Caco-2 (cell line): ENCODE measurements around the gene MORN3. TPM values are rescaled to one million over a fixed set of nuclear protein-coding genes. Genes with fewer than 3 reads are reported as not detected.

ENCODE experiments used
- BruUV-seq: library from RNA; stranded (reverse); fragments of 400-500 nt; replicated peaks from 2 replicates; lab custom pipeline; 2021; lab: Mats Ljungman, UMichigan
- CTCF ChIA-PET: fragments of 300-600 bp; sonication (Branson Sonifier 250); formaldehyde crosslinking; loops from one replicate; lab custom pipeline; 2022; ENCODE audit warnings: antibody characterized with exemption; lab: Charles Lee
- POLR2A ChIA-PET: fragments of 300-600 bp; sonication (Branson Sonifier 250); formaldehyde crosslinking; loops from one replicate; lab custom pipeline; 2022; ENCODE audit warnings: antibody characterized with exemption; lab: Charles Lee
- DNase-seq, 2 experiments: peaks; one replicate each; pipeline versions ENCODE4 v3.0.0 to v3.0.0-alpha.2; 2020 to 2022
- H3K27me3 ChIP-seq: replicated peaks from 2 replicates; pipeline ENCODE4 v1.6.0; 2011; ENCODE audit warnings: low read length; ENCODE audit not compliant: control insufficient read depth, insufficient read depth
- H3K36me3 ChIP-seq: 2 replicates; pipeline ENCODE4 v1.5.1; 2011; ENCODE audit warnings: low read length; ENCODE audit not compliant: control insufficient read depth, insufficient read depth
- H3K4me1 ChIP-seq: fragments of 250-450 bp; sonication (Bioruptor Pico); 2 replicates; pipeline ENCODE4 v1.5.1; 2020; ENCODE audit warnings: mild to moderate bottlenecking
- H3K4me3 ChIP-seq: 2 replicates; pipeline ENCODE4 v1.5.1; 2011; ENCODE audit warnings: low read depth, mild to moderate bottlenecking, control low read depth, low read length
- H3K9me3 ChIP-seq: fragments of 250-450 bp; sonication (Bioruptor Pico); 2 replicates; pipeline ENCODE4 v1.5.1; 2020; ENCODE audit warnings: mild to moderate bottlenecking, moderate library complexity
- H3K27ac Mint-ChIP-seq: one replicate; pipeline ENCODE4 v1.8.0; 2022; ENCODE audit warnings: mixed read lengths; ENCODE audit not compliant: unreplicated experiment
- H3K27me3 Mint-ChIP-seq: one replicate; pipeline ENCODE4 v1.8.0; 2022; ENCODE audit warnings: mixed read lengths; ENCODE audit not compliant: insufficient read depth, unreplicated experiment
- H3K36me3 Mint-ChIP-seq: one replicate; pipeline ENCODE4 v1.8.0; 2022; ENCODE audit warnings: mild to moderate bottlenecking, mixed read lengths; ENCODE audit not compliant: insufficient read depth, unreplicated experiment
- H3K4me1 Mint-ChIP-seq: one replicate; pipeline ENCODE4 v1.8.0; 2022; ENCODE audit warnings: low read depth, mixed read lengths; ENCODE audit not compliant: unreplicated experiment
- H3K4me3 Mint-ChIP-seq: one replicate; pipeline ENCODE4 v1.8.0; 2022; ENCODE audit warnings: mild to moderate bottlenecking, moderate library complexity, mixed read lengths; ENCODE audit not compliant: unreplicated experiment
- H3K9me3 Mint-ChIP-seq: one replicate; pipeline ENCODE4 v1.8.0; 2022; ENCODE audit warnings: mixed read lengths; ENCODE audit not compliant: unreplicated experiment
- intact Hi-C: fragments of 100-400 bp; cut with micrococcal nuclease; formaldehyde crosslinking; loops from one replicate; pipeline ENCODE4 v1.10.0; 2022; ENCODE audit not compliant: unreplicated experiment
- total RNA-seq: library from RNA; stranded (reverse); gene quantifications from 2 replicates; pipeline ENCODE4 v1.2.3, GENCODE V29; 2022
- TF ChIP-seq, protein P1 (sequence below), 2 experiments: fragments of 200-600 bp in 1 of 2; IDR thresholded peaks; 1 replicate in 1 of 2; 2 replicates in 1 of 2; pipeline versions ENCODE4 v1.5.1 to v1.8.0; 2011 to 2022; ENCODE audit warnings: antibody characterized with exemption in 1 of 2, control low read depth in 1 of 2, inconsistent platforms in 1 of 2, low read depth in 1 of 2, low read length in 1 of 2, mild to moderate bottlenecking in 1 of 2, moderate library complexity in 1 of 2; ENCODE audit not compliant: insufficient read depth in 1 of 2, severe bottlenecking in 1 of 2, unreplicated experiment in 1 of 2

Gene MORN3
- total RNA-seq, 1 experiment from 2014 or later, result 36.5 TPM

- Histone ChIP-seq H3K4me3 (peak overlapping the region; percentile 86; the same call in 1 of the 2 replicates), H3K4me1 (peaks cover 25% of the 10 kb centered on the region), H3K27me3 (no peaks in the 10 kb centered on the region), H3K9me3 (no peaks in the 10 kb centered on the region), H3K36me3 (peaks cover 2% of the 10 kb centered on the region)
- DNase-seq, result no peak
- BruUV-seq, result no TSS peak
- Mint-ChIP-seq H3K4me3 (no peak overlapping the region), H3K4me1 (peaks cover 11% of the 10 kb centered on the region), H3K27ac (no peak overlapping the region), H3K27me3 (no peaks in the 10 kb centered on the region), H3K36me3 (peaks cover 30% of the 10 kb centered on the region), H3K9me3 (no peaks in the 10 kb centered on the region)
- TF ChIP-seq, protein P1, sequence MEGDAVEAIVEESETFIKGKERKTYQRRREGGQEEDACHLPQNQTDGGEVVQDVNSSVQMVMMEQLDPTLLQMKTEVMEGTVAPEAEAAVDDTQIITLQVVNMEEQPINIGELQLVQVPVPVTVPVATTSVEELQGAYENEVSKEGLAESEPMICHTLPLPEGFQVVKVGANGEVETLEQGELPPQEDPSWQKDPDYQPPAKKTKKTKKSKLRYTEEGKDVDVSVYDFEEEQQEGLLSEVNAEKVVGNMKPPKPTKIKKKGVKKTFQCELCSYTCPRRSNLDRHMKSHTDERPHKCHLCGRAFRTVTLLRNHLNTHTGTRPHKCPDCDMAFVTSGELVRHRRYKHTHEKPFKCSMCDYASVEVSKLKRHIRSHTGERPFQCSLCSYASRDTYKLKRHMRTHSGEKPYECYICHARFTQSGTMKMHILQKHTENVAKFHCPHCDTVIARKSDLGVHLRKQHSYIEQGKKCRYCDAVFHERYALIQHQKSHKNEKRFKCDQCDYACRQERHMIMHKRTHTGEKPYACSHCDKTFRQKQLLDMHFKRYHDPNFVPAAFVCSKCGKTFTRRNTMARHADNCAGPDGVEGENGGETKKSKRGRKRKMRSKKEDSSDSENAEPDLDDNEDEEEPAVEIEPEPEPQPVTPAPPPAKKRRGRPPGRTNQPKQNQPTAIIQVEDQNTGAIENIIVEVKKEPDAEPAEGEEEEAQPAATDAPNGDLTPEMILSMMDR (IDR thresholded peaks at IDR 0.05; ENCODE audit: insufficient read depth in 1 of 2, low read depth in 1 of 2, low read length in 1 of 2, severe bottlenecking in 1 of 2, unreplicated experiment in 1 of 2), result no peak
- ChIA-PET CTCF (interaction anchor here (3.1 kb wide), 1 partner anchor 40 kb away, joined by 30 read pairs; the partner anchor contains the start of gene MORN3), POLR2A (interaction anchor here (0.6 to 2.2 kb wide), 2 partner anchors 14 to 41 kb away, joined by 6 to 11 read pairs; partner anchors contain the start of gene MORN3)
- intact Hi-C loops, result no loop called here
These were observed 40.9 kb downstream of the MORN3 start for GRCh38 chr12:121628536-121628935.

DNA sequence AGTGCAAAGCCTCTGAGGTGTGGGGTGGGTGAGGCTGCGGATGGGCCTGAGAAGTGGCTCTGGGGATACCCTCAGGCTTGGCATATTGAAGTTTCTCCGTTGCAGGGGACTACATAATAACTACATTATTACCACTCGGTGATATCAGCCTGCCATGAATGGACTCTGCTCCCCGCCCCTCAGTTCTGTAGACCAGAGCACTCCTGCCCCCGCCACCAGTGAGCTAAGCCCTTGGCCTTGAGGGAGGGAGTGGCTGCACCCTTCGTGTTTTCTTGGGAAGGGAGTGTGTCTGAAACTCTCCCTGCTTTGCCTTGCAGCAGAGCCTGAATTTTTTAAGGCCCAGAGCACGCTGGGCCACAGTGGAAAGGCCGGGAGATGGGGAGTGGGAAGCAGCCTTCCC, 41.4 kb downstream of the MORN3 start:
- H3K4me1 Mint-ChIP-seq, result peaks cover 15% of the 10 kb centered on the region
- H3K4me1 ChIP-seq, result peaks cover 23% of the 10 kb centered on the region
- peak overlapping the region; percentile 84 for H3K4me3 Mint-ChIP-seq
- peaks cover 1% of the 10 kb centered on the region for H3K36me3 ChIP-seq
- CTCF ChIA-PET, result interaction anchor here (0.6 to 5.3 kb wide), 5 partner anchors 18 to 145 kb away, joined by 3 to 77 read pairs (median 19); partner anchors contain the start of gene MORN3
- no peaks in the 10 kb centered on the region for H3K9me3 Mint-ChIP-seq
- peak overlapping the region; percentile 86 for H3K4me3 ChIP-seq
- BruUV-seq, result no TSS peak
- DNase-seq, result no peak
- H3K36me3 Mint-ChIP-seq, result peaks cover 30% of the 10 kb centered on the region
- TF ChIP-seq, protein P1 (IDR thresholded peaks at IDR 0.05; ENCODE audit: insufficient read depth in 1 of 2, low read depth in 1 of 2, low read length in 1 of 2, severe bottlenecking in 1 of 2, unreplicated experiment in 1 of 2), result no peak
- POLR2A ChIA-PET, result interaction anchor here (2.2 kb wide), 2 partner anchors 41 to 45 kb away, joined by 8 to 11 read pairs; partner anchors contain the start of gene MORN3
- no peaks in the 10 kb centered on the region for H3K27me3 ChIP-seq
- intact Hi-C loops, result no loop called here
- H3K9me3 ChIP-seq, result no peaks in the 10 kb centered on the region
- H3K27me3 Mint-ChIP-seq, result no peaks in the 10 kb centered on the region
- H3K27ac Mint-ChIP-seq, result peak overlapping the region; percentile 81

- Mint-ChIP-seq H3K4me1 (peaks cover 12% of the 10 kb centered on the region), H3K9me3 (no peaks in the 10 kb centered on the region), H3K36me3 (peaks cover 24% of the 10 kb centered on the region), H3K4me3 (peak overlapping the region; percentile 84), H3K27me3 (no peaks in the 10 kb centered on the region), H3K27ac (peak overlapping the region; percentile 81)
- Histone ChIP-seq H3K9me3 (no peaks in the 10 kb centered on the region), H3K4me1 (peaks cover 21% of the 10 kb centered on the region), H3K27me3 (no peaks in the 10 kb centered on the region), H3K4me3 (peak overlapping the region; percentile 86), H3K36me3 (no peaks in the 10 kb centered on the region; the same call in 1 of the 2 replicates)
- ChIA-PET POLR2A (interaction anchor here (0.6 to 2.2 kb wide), 8 partner anchors 17 to 274 kb away, joined by 3 to 11 read pairs (median 5); partner anchors contain the start of gene MORN3), CTCF (interaction anchor here (0.5 to 5.3 kb wide), 20 partner anchors 9 to 454 kb away, joined by 3 to 77 read pairs (median 4); partner anchors contain the start of gene MORN3)
- no TSS peak for BruUV-seq
- intact Hi-C loops, result loop anchor here (1.0 to 2.0 kb wide), 3 partner anchors 42 to 127 kb away; partner anchors contain the start of gene MORN3
- TF ChIP-seq, protein P1 (IDR thresholded peaks at IDR 0.05; ENCODE audit: insufficient read depth in 1 of 2, low read depth in 1 of 2, low read length in 1 of 2, severe bottlenecking in 1 of 2, unreplicated experiment in 1 of 2), result peak in 1 of 2 experiments; percentile 16
- peak; percentile 71 to 76 for DNase-seq
These were observed 42.4 kb downstream of the MORN3 start for GRCh38 chr12:121626853-121627640.
